ENCODE measurements around the gene CAMTA1.

The CAMTA1 gene

GRCh38 chr1:7683521-7683920, 898.3 kb downstream of the CAMTA1 start:
- DNase-seq (ENCODE audit: low spot score), result peak; percentile 42
- H3K27me3 ChIP-seq (ENCODE audit: insufficient read depth, poor library complexity, severe bottlenecking), result no peaks in the 10 kb centered on the region

DNA sequence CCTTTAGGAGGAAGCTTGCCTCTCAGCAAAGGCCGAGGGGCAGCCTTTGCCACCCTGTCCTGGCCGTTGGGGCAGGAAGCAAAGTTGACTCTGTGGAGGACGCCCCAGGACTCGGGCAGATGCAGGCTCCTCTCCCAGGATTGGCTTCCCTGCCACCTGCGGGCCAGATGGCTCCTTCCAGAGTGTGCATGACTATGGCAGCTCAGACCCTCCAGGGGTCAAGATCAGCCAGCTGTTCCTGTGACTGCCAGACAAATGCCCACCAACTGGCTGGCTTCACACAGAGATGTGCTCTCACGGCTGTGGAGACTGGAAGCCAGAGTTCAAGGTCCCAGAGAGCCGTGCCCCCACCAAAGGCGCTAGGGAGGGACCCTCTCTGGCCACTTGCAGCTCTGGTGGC, 898.9 kb downstream of the CAMTA1 start:
- ATAC-seq (ENCODE audit: low read depth) (no peak), DNase-seq (ENCODE audit: low spot score) (peak; percentile 36)
- Histone ChIP-seq H3K36me3 (ENCODE audit: low read depth) (no peaks in the 10 kb centered on the region), H3K4me1 (ENCODE audit: insufficient read depth, poor library complexity, severe bottlenecking) (no peaks in the 10 kb centered on the region), H3K4me3 (ENCODE audit: severe bottlenecking) (no peak overlapping the region), H3K27me3 (ENCODE audit: insufficient read depth, poor library complexity, severe bottlenecking) (no peaks in the 10 kb centered on the region), H3K27ac (ENCODE audit: poor library complexity, severe bottlenecking) (no peak overlapping the region), H3K9me3 (ENCODE audit: severe bottlenecking) (no peaks in the 10 kb centered on the region)
- TF ChIP-seq CTCF (IDR thresholded peaks at IDR 0.05; ENCODE audit: poor library complexity, severe bottlenecking), result no peak

More at GRCh38 chr1:7683521-7683920, 898.3 kb downstream of the CAMTA1 start:
- no peak for TF ChIP-seq CTCF (IDR thresholded peaks at IDR 0.05; ENCODE audit: poor library complexity, severe bottlenecking)
- Histone ChIP-seq H3K27ac (ENCODE audit: poor library complexity, severe bottlenecking) (no peak overlapping the region), H3K36me3 (ENCODE audit: low read depth) (no peaks in the 10 kb centered on the region), H3K4me1 (ENCODE audit: insufficient read depth, poor library complexity, severe bottlenecking) (no peaks in the 10 kb centered on the region), H3K9me3 (ENCODE audit: severe bottlenecking) (no peaks in the 10 kb centered on the region), H3K4me3 (ENCODE audit: severe bottlenecking) (no peak overlapping the region)
- no peak for ATAC-seq (ENCODE audit: low read depth)

DNA sequence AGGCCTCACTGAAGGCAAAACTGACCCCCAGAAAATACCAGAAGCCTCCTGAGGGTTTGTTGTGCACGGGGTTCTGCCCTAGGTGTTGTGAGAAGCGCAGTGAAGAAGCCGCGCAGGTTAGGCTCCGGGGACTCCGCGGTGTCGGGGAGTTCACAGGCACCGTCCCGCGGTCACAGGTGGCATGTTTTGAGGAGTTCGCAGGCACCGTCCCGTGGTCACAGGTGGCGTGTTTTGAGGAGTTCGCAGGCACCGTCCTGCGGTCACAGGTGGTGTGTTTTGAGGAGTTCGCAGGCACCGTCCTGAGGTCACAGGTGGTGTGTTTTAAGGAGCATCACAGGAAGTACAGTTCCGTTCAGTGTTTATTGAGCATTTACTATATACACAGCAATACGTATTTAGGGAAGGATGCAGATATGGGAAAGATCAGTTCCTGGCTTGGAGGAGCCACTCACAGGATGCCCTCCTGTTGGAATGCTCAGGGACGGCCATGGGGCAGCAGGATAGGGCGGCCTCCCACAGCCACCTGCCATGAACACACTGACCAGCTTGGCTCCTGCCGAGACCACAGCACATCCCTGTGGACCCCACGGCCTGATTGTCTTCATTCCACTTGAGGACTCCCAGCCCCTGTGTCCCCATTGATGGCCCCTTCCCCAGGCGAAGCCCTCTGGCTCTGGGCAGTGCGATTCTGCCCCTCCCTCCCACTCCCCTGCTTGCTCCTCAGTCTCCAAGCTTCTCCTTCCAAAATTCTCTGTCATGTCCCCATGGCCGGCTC, 899.8 kb downstream of the CAMTA1 start:
- Histone ChIP-seq H3K9me3 (ENCODE audit: severe bottlenecking) (no peaks in the 10 kb centered on the region), H3K36me3 (ENCODE audit: low read depth) (no peaks in the 10 kb centered on the region), H3K4me1 (ENCODE audit: insufficient read depth, poor library complexity, severe bottlenecking) (no peaks in the 10 kb centered on the region), H3K27ac (ENCODE audit: poor library complexity, severe bottlenecking) (no peak overlapping the region), H3K4me3 (ENCODE audit: severe bottlenecking) (no peak overlapping the region), H3K27me3 (ENCODE audit: insufficient read depth, poor library complexity, severe bottlenecking) (no peaks in the 10 kb centered on the region)
- DNase-seq (ENCODE audit: low spot score), result peak; percentile 47
- no peak for ATAC-seq (ENCODE audit: low read depth)
- TF ChIP-seq CTCF (IDR thresholded peaks at IDR 0.05; ENCODE audit: poor library complexity, severe bottlenecking), result no peak

- Histone ChIP-seq H3K9me3 (ENCODE audit: severe bottlenecking) (no peaks in the 10 kb centered on the region), H3K27ac (ENCODE audit: poor library complexity, severe bottlenecking) (no peak overlapping the region), H3K27me3 (ENCODE audit: insufficient read depth, poor library complexity, severe bottlenecking) (no peaks in the 10 kb centered on the region), H3K4me3 (ENCODE audit: severe bottlenecking) (no peak overlapping the region), H3K4me1 (ENCODE audit: insufficient read depth, poor library complexity, severe bottlenecking) (no peaks in the 10 kb centered on the region), H3K36me3 (ENCODE audit: low read depth) (no peaks in the 10 kb centered on the region)
- ATAC-seq (ENCODE audit: low read depth), result no peak
- TF ChIP-seq CTCF (IDR thresholded peaks at IDR 0.05; ENCODE audit: poor library complexity, severe bottlenecking), result no peak
- DNase-seq (ENCODE audit: low spot score), result peak; percentile 29
These were observed 901.1 kb downstream of the CAMTA1 start for GRCh38 chr1:7686301-7686850.

GRCh38 chr1:7687411-7687810, 902.2 kb downstream of the CAMTA1 start:
- H3K4me1 ChIP-seq (ENCODE audit: insufficient read depth, poor library complexity, severe bottlenecking), result no peaks in the 10 kb centered on the region
- no peak overlapping the region for H3K4me3 ChIP-seq (ENCODE audit: severe bottlenecking)
- DNase-seq (ENCODE audit: low spot score) (peak; percentile 42), ATAC-seq (ENCODE audit: low read depth) (no peak; the same call in 2 of the 3 replicates)
- no peaks in the 10 kb centered on the region for H3K36me3 ChIP-seq (ENCODE audit: low read depth)
- H3K27me3 ChIP-seq (ENCODE audit: insufficient read depth, poor library complexity, severe bottlenecking), result no peaks in the 10 kb centered on the region
- no peak overlapping the region for H3K27ac ChIP-seq (ENCODE audit: poor library complexity, severe bottlenecking)
- TF ChIP-seq CTCF (IDR thresholded peaks at IDR 0.05; ENCODE audit: poor library complexity, severe bottlenecking), result no peak
- no peaks in the 10 kb centered on the region for H3K9me3 ChIP-seq (ENCODE audit: severe bottlenecking)

Measured in RWPE2 (cell line).